HG03565 (cell line): ENCODE data around the gene ARID1B.

Source experiments
- ATAC-seq: cut with Tn5 transposase; IDR thresholded peaks from one replicate; pipeline ENCODE4 v1.9.1; 2021; ENCODE audit warnings: mild to moderate bottlenecking, moderate library complexity; ENCODE audit not compliant: unreplicated experiment

The ARID1B gene

GRCh38 chr6:157117431-157118095 lies 340.4 kb downstream of the ARID1B start:
- ATAC-seq: no peak

- ATAC-seq: no peak
Observed at GRCh38 chr6:157119502-157120027, 342.4 kb downstream of the ARID1B start.

GRCh38 chr6:157120534-157121232 lies 343.5 kb downstream of the ARID1B start:
- no peak for ATAC-seq

- no peak for ATAC-seq
Observed at GRCh38 chr6:157121897-157122296, 344.7 kb downstream of the ARID1B start.

- no peak for ATAC-seq
Observed at GRCh38 chr6:157123234-157123633, 346.1 kb downstream of the ARID1B start.

GRCh38 chr6:157124485-157125254 lies 347.5 kb downstream of the ARID1B start:
- ATAC-seq: no peak

- ATAC-seq: no peak
Observed at GRCh38 chr6:157125531-157125930, 348.4 kb downstream of the ARID1B start.

- no peak for ATAC-seq
Observed at GRCh38 chr6:157126183-157127098, 349.3 kb downstream of the ARID1B start.

- no peak for ATAC-seq
Observed at GRCh38 chr6:157128235-157128775, 351.1 kb downstream of the ARID1B start.

- ATAC-seq: no peak
Observed at GRCh38 chr6:157131250-157131649, 354.1 kb downstream of the ARID1B start.

GRCh38 chr6:157133856-157134255 lies 356.7 kb downstream of the ARID1B start:
- no peak for ATAC-seq

- ATAC-seq: no peak
Observed at GRCh38 chr6:157134402-157135047, 357.3 kb downstream of the ARID1B start.

GRCh38 chr6:157135691-157136090 lies 358.5 kb downstream of the ARID1B start:
- ATAC-seq: no peak

- no peak for ATAC-seq
Observed at GRCh38 chr6:157137501-157137900, 360.3 kb downstream of the ARID1B start.

- ATAC-seq: no peak
Observed at GRCh38 chr6:157139054-157139708, 362.0 kb downstream of the ARID1B start.

- ATAC-seq: peak; percentile 71
Observed at GRCh38 chr6:157143171-157143889, 366.2 kb downstream of the ARID1B start.

GRCh38 chr6:157143890-157144798 lies 367.0 kb downstream of the ARID1B start:
- ATAC-seq: no peak
